ENCODE measurements around the gene ELFN2. TPM values are rescaled to one million over a fixed set of nuclear protein-coding genes. Genes with fewer than 3 reads are reported as not detected.

ELFN2 gene
- total RNA-seq, 1 donor from 2014 or later, result 0.53 TPM

DNA sequence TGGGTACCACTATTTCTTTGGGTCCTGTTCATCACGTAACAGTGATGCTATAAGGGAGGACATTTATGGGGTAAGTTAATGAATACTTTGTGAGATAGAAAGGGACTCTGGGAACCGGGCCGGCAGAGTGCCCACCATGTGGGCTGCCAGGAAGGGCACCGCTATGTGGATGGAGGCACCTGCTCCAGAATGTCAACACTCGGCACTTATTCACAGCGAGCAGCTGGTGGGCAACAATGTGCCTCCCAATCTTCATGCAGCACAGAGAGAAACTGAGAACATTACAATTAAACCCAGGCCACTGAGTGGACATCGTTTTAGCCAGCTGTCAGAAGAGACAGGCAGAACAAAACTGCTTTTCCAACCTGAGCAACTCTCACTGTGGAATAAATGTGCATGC lies 15.8 kb upstream of the ELFN2 start:
- no peak for DNase-seq (ENCODE audit: extremely low spot score, unreplicated experiment)
- Mint-ChIP-seq H3K9me3 (peaks cover 5% of the 10 kb centered on the region), H3K27me3 (peaks cover 56% of the 10 kb centered on the region), H3K36me3 (no peaks in the 10 kb centered on the region), H3K27ac (no peak overlapping the region), H3K4me1 (ENCODE audit: unreplicated experiment) (no peaks in the 10 kb centered on the region), H3K4me3 (no peak overlapping the region)
- TF ChIP-seq, protein P1, sequence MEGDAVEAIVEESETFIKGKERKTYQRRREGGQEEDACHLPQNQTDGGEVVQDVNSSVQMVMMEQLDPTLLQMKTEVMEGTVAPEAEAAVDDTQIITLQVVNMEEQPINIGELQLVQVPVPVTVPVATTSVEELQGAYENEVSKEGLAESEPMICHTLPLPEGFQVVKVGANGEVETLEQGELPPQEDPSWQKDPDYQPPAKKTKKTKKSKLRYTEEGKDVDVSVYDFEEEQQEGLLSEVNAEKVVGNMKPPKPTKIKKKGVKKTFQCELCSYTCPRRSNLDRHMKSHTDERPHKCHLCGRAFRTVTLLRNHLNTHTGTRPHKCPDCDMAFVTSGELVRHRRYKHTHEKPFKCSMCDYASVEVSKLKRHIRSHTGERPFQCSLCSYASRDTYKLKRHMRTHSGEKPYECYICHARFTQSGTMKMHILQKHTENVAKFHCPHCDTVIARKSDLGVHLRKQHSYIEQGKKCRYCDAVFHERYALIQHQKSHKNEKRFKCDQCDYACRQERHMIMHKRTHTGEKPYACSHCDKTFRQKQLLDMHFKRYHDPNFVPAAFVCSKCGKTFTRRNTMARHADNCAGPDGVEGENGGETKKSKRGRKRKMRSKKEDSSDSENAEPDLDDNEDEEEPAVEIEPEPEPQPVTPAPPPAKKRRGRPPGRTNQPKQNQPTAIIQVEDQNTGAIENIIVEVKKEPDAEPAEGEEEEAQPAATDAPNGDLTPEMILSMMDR (conservative IDR thresholded peaks at IDR 0.05), result no peak

DNA sequence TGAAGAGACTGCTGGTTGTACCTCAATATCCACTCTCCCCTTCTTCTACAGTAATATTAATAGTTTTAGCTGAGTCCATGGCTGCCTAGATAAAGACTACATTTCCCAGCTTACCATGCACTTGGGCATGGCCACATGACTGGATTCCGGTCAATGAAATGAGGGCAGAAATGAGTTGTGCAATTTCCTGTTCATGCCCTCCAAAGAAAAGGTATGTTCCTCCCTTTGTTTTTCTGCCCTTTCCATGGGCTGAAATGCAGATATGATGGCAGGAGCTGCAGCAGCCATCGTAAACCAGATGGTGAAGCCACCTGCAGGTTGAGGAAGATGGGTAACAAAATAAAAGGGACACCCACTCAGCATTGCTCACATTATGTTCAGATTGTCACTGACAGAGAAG lies 15.3 kb upstream of the ELFN2 start:
- no peaks in the 10 kb centered on the region for H3K4me1 Mint-ChIP-seq (ENCODE audit: unreplicated experiment)
- no peak overlapping the region for H3K4me3 Mint-ChIP-seq
- H3K36me3 Mint-ChIP-seq, result no peaks in the 10 kb centered on the region
- TF ChIP-seq, protein P1 (conservative IDR thresholded peaks at IDR 0.05), result no peak
- DNase-seq (ENCODE audit: extremely low spot score, unreplicated experiment), result no peak
- peaks cover 53% of the 10 kb centered on the region for H3K27me3 Mint-ChIP-seq
- no peak overlapping the region for H3K27ac Mint-ChIP-seq
- H3K9me3 Mint-ChIP-seq, result peaks cover 5% of the 10 kb centered on the region

DNA sequence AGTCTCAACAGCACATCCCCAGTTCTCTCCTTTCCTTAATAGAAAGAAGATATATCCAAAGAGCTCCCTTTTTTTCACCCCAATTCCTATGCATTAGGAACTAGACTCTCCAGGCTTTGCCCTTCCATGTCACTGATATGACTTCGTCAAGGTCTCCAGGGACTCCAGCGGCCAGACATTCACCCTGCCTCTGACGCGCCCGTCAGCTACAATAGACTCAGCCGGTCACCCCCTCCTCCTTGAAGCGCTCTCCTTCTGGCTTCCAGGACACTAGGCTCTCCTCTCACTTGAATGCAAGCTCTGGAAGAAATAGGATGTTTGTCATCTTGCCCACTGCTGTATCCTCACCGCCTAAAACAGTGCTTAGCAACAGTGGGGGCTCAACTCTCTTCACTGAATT lies 14.9 kb upstream of the ELFN2 start:
- no peak for DNase-seq (ENCODE audit: extremely low spot score, unreplicated experiment)
- Mint-ChIP-seq H3K36me3 (no peaks in the 10 kb centered on the region), H3K27ac (no peak overlapping the region)

DNA sequence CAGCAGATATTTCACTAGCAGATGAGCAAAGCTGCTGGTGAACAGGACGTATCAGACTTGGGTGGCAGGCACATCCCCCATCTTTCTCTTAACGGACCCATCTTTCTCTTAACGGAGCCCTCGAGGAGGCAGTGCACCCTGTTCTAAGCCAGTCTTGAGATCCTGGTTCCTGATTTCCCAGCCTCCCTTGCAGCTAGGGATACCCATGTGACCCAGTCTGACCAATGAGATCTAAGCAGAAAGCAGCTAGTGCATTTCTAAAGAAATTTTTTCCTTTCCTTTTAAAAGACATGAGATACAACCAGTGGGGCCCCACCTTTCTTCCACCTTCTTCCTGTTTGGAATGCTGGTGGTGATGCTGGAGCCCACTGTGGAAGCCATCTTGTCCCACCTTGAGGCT lies 13.6 kb upstream of the ELFN2 start:
- peaks cover 56% of the 10 kb centered on the region for H3K27me3 Mint-ChIP-seq
- TF ChIP-seq, protein P1 (conservative IDR thresholded peaks at IDR 0.05), result no peak
- DNase-seq (ENCODE audit: extremely low spot score, unreplicated experiment), result no peak
- no peaks in the 10 kb centered on the region for H3K36me3 Mint-ChIP-seq
- H3K9me3 Mint-ChIP-seq, result peaks cover 5% of the 10 kb centered on the region
- no peak overlapping the region for H3K4me3 Mint-ChIP-seq
- no peak overlapping the region for H3K27ac Mint-ChIP-seq
- no peaks in the 10 kb centered on the region for H3K4me1 Mint-ChIP-seq (ENCODE audit: unreplicated experiment)

More for the DNA sequence above, 14.9 kb upstream of the ELFN2 start:
- no peaks in the 10 kb centered on the region for H3K4me1 Mint-ChIP-seq (ENCODE audit: unreplicated experiment)
- TF ChIP-seq, protein P1 (conservative IDR thresholded peaks at IDR 0.05), result no peak
- peaks cover 5% of the 10 kb centered on the region for H3K9me3 Mint-ChIP-seq
- H3K27me3 Mint-ChIP-seq, result peaks cover 54% of the 10 kb centered on the region
- no peak overlapping the region for H3K4me3 Mint-ChIP-seq

DNA sequence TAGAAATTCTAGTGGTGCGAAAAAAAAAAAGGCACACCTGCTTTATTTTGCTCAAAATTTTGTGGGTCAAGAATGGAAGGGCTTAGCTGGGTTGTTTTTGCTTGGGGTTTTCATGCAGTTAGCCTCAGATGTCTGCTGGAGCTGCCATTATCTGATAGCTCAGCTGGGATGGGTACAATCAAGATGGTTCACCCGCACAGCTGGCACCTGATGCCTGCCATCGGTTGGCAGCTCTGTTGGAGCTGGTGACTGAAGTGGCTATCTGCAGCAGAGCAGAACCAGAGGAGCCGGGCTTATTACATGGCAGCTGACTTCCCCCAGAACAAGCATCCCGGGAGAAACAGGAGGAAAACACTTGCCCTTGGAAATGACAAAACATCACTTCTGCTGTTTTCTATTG lies 12.1 kb upstream of the ELFN2 start:
- TF ChIP-seq, protein P1 (conservative IDR thresholded peaks at IDR 0.05), result no peak
- no peak overlapping the region for H3K27ac Mint-ChIP-seq

More for the DNA sequence above, 12.1 kb upstream of the ELFN2 start:
- no peak overlapping the region for H3K4me3 Mint-ChIP-seq
- H3K4me1 Mint-ChIP-seq (ENCODE audit: unreplicated experiment), result peaks cover 2% of the 10 kb centered on the region
- DNase-seq (ENCODE audit: extremely low spot score, unreplicated experiment), result no peak
- no peaks in the 10 kb centered on the region for H3K36me3 Mint-ChIP-seq
- H3K9me3 Mint-ChIP-seq, result peaks cover 5% of the 10 kb centered on the region
- peaks cover 54% of the 10 kb centered on the region for H3K27me3 Mint-ChIP-seq

Measured in type B pancreatic cell (in vitro differentiated cells).